GM21447 (cell line): ENCODE results near the gene NDUFA8.

Source experiments
- ATAC-seq: cut with Tn5 transposase; IDR thresholded peaks from one replicate; pipeline ENCODE4 v1.9.1; 2021; ENCODE audit not compliant: unreplicated experiment

Gene NDUFA8

DNA sequence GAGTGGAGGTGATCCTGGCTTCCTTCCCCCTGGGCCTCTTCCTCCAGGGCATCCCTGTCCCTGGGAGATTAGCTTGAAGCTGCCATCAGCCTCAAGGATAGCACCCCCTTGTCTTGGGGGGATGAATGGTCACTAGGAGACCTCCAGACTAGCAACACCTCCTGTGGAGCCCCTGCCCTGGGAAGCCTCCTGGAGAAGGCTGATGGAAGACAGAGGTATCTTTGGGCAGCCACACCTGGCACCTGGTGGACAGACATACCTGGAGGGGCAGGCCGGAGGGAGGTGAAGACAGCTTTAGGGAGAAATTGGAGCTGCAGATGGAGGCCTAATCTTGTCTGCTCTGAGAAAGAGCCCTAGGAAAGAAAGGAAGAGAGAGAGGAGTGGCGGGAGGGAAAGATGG is 57.4 kb downstream of the NDUFA8 start:
- no peak for ATAC-seq

DNA sequence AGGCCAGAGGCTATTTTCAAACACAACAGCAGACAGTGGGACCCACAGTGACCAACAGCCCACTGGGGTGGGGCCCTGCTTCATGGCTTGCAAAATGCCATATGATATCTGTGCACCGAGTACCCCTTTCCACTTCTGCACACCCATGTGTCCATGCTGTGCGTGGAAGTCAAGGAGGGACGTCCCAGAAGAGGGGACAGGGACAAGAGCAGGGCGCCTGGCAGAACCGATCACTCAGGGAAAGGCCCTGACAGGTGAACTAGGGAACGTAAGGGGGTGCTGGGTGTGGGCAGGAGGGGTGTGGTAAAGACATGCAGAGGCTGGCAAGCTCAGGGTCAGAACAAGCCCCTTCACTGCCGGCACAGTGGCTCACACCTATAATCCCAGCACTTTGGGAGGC is 58.8 kb downstream of the NDUFA8 start:
- no peak for ATAC-seq

DNA sequence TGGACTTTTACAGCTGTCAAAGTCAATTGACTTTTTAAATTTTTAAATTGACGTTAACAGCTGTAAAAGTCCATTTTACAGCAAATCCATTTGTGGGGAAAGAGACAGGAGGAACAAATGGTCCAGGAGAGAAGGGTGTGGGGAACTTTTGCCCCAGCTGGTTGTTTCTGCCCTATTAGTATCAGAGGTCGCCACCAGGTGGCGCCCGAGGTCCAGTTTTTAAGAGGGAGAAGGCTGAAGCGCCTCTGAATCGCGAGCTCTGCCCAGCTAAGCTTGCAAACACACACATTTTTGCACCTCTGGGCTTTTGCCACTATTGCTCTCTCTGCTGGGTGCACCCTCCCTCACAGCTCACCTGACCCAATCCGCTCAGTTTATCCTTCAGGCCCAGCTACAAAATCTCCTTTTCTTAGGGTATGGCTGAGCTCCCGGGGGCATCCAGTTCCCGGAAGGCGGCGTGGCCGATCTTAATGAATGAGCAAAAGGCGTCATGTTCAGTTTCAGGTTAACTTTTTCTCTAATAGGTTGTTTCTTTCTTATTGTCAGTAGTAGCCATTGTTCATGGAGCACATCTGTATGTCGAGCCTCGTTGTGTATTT is 60.2 kb downstream of the NDUFA8 start:
- no peak for ATAC-seq

DNA sequence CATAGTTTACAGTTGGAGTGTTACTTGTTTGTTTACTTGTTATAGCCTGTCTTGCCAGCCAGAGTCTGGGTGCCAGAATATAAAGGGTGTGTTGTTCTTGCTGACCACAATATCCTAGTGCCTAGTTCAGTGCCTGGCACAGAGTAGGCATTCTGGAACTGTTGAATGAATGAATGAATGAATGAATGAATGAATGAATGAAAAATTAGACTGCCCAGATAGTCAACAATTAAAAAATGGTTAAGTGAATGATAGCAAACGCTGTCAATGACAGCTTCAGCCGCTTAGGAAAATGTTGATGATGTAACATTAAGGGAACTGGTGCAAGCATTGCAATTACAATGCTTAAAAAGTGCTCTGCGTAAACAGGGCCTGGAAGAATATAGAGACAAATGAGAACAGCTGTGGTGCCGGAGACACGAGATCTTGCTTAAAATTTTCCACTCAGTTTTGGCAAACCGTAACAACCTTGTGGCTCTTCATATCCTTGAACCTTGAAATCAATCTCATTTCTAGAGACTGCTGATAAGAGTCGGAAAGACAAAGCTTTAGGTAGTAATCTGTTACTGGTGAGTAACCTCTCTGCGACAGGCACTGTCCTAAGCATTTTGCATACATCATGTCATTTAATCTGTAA is 61.8 kb downstream of the NDUFA8 start:
- no peak for ATAC-seq

DNA sequence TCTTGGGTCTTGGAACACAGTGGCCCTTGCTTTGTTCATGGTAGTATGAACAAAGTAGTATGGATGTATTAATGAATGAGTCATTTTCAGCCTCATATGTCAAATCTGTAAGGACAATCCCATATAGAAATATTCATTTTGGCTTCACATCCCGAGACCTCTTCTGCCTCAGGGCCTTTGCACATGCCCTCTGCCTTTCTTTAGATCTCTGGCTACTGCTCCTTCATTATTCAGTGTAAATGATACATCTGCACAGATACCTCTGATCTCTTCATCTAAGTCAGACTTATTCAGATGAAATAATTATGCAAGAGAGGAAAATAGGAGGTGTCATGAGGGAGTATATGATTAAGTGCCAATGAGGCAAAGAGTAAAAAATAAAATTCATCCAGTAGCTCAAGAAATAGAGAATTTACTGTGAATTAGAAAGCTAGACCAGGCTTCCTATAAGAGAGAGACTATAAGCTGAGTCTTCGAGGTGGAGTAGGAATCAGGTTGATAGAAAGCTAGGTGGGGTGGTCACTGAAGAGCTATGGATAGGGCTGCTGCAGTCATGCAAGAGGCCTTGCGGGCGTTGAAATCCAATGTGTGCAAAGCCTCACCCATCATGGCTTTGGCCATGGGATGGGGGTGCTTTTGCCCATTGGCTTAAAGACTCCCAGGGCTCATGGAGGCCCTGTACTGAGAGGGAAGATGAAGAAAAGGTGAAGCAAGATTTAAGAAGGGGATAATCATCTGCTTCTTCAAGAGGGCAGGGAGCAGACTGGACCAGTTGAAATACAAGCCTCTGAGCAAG is 62.8 kb downstream of the NDUFA8 start:
- no peak for ATAC-seq

DNA sequence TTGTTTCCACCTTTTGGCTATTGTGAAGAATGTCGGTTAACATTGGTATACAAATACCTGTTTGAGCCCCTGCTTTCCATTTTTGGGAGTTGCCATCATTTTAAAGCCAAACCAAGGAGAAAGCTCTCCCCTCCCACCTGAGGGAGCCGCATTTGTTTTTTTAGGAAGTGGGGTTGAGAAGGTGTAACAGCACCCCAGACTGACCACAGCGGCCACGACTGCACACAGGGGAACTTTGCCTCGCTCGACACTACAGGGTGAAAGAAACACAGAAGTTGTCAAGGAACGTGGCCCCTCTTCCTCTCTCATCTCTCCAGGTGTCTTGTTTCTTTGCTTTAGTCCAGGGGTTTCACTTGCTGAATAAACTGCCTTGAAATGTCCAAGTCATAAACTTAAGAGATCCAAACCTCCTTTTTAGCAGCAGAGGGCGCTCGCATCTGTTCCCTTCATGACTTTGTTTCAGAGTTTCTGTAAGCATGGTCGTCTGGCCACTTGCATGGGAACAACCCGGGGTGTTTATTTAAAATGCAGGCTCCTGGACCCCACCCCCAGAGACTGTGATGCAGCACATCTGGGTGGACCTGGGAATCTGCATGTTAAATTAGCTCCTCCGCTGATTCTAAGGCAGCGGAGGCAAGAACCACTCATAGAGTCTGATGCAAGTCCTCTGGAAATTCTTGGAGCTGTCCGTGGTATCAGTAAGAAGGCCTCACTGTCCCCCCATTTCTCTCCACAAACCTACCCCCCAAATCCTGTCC is 64.4 kb downstream of the NDUFA8 start:
- ATAC-seq, result no peak
